ENCODE results near the gene ANXA5.
A peak's percentile ranks its signal among the peaks of the same experiment; 100 is the strongest.
"Not testable (repeated sequence)": the region's sequence is repeated elsewhere in the genome, so short reads cannot be mapped to it uniquely, and the experiment has no call there.

ANXA5 gene

GRCh38 chr4:121737846-121738554 is 41.2 kb upstream of the ANXA5 start:
- Histone ChIP-seq H3K4me1 (ENCODE audit: insufficient read depth, low read length) (no peaks in the 10 kb centered on the region), H3K36me3 (ENCODE audit: insufficient read depth, low read length) (no peaks in the 10 kb centered on the region), H3K9ac (ENCODE audit: low read depth, low read length) (no peak overlapping the region), H3K9me3 (ENCODE audit: insufficient read depth, low read length, severe bottlenecking) (no peaks in the 10 kb centered on the region), H3K4me2 (ENCODE audit: insufficient read depth, low read length) (no peak overlapping the region), H3K27ac (ENCODE audit: low read length) (no peak overlapping the region), H3K4me3 (ENCODE audit: low read depth in 1 of 2, low read length in 2 of 2) (no peak overlapping the region), H3K79me2 (ENCODE audit: insufficient read depth, low read length) (no peaks in the 10 kb centered on the region), H4K20me1 (ENCODE audit: insufficient read depth, low read length) (no peaks in the 10 kb centered on the region), H3K27me3 (ENCODE audit: insufficient read depth, low read length, poor library complexity) (no peaks in the 10 kb centered on the region), H2AFZ (ENCODE audit: low read depth, low read length) (no peak overlapping the region)
- TF ChIP-seq CTCF (IDR thresholded peaks at IDR 0.05; ENCODE audit: borderline replicate concordance, extremely low read depth, low read length, poor library complexity, severe bottlenecking) (no peak), EZH2 (IDR thresholded peaks at IDR 0.05; ENCODE audit: borderline replicate concordance, low read depth, low read length, severe bottlenecking) (no peak)
- ATAC-seq (ENCODE audit: insufficient read depth, low read depth) (no peak), DNase-seq (no peak)

GRCh38 chr4:121736735-121737351 is 40.1 kb upstream of the ANXA5 start:
- no peak for TF ChIP-seq EZH2 (IDR thresholded peaks at IDR 0.05; ENCODE audit: borderline replicate concordance, low read depth, low read length, severe bottlenecking)
- peak; percentile 56 for TF ChIP-seq CTCF (IDR thresholded peaks at IDR 0.05; ENCODE audit: borderline replicate concordance, extremely low read depth, low read length, poor library complexity, severe bottlenecking)
- H4K20me1 ChIP-seq (ENCODE audit: insufficient read depth, low read length): no peaks in the 10 kb centered on the region
- no peaks in the 10 kb centered on the region for H3K9me3 ChIP-seq (ENCODE audit: insufficient read depth, low read length, severe bottlenecking)
- no peaks in the 10 kb centered on the region for H3K27me3 ChIP-seq (ENCODE audit: insufficient read depth, low read length, poor library complexity)
- H3K27ac ChIP-seq (ENCODE audit: low read length): no peak overlapping the region
- H3K9ac ChIP-seq (ENCODE audit: low read depth, low read length): no peak overlapping the region
- no peak overlapping the region for H3K4me3 ChIP-seq (ENCODE audit: low read depth in 1 of 2, low read length in 2 of 2)
- no peak overlapping the region for H3K4me2 ChIP-seq (ENCODE audit: insufficient read depth, low read length)
- 0 out of 3 replicates have a peak, but pooled peaks have one; percentile 62 for ATAC-seq (ENCODE audit: insufficient read depth, low read depth)
- peak; percentile 12 for DNase-seq
- no peaks in the 10 kb centered on the region for H3K4me1 ChIP-seq (ENCODE audit: insufficient read depth, low read length)
- no peak overlapping the region for H2AFZ ChIP-seq (ENCODE audit: low read depth, low read length)
- no peaks in the 10 kb centered on the region for H3K36me3 ChIP-seq (ENCODE audit: insufficient read depth, low read length)
- no peaks in the 10 kb centered on the region for H3K79me2 ChIP-seq (ENCODE audit: insufficient read depth, low read length)

- H3K79me2 ChIP-seq (ENCODE audit: insufficient read depth, low read length): no peaks in the 10 kb centered on the region
Measured at GRCh38 chr4:121734571-121734970, 37.8 kb upstream of the ANXA5 start.

GRCh38 chr4:121733942-121734341 is 37.2 kb upstream of the ANXA5 start:
- no peak overlapping the region for H3K4me2 ChIP-seq (ENCODE audit: insufficient read depth, low read length)
- no peak overlapping the region for H3K4me3 ChIP-seq (ENCODE audit: low read depth in 1 of 2, low read length in 2 of 2)
- no peak overlapping the region for H3K9ac ChIP-seq (ENCODE audit: low read depth, low read length)
- H3K79me2 ChIP-seq (ENCODE audit: insufficient read depth, low read length): no peaks in the 10 kb centered on the region
- no peak overlapping the region for H2AFZ ChIP-seq (ENCODE audit: low read depth, low read length)
- H3K9me3 ChIP-seq (ENCODE audit: insufficient read depth, low read length, severe bottlenecking): no peaks in the 10 kb centered on the region
- no peaks in the 10 kb centered on the region for H3K36me3 ChIP-seq (ENCODE audit: insufficient read depth, low read length)
- TF ChIP-seq EZH2 (IDR thresholded peaks at IDR 0.05; ENCODE audit: borderline replicate concordance, low read depth, low read length, severe bottlenecking) (no peak), CTCF (IDR thresholded peaks at IDR 0.05; ENCODE audit: borderline replicate concordance, extremely low read depth, low read length, poor library complexity, severe bottlenecking) (no peak)
- no peaks in the 10 kb centered on the region for H3K27me3 ChIP-seq (ENCODE audit: insufficient read depth, low read length, poor library complexity)
- DNase-seq (no peak), ATAC-seq (ENCODE audit: insufficient read depth, low read depth) (no peak)
- no peak overlapping the region for H3K27ac ChIP-seq (ENCODE audit: low read length)
- H4K20me1 ChIP-seq (ENCODE audit: insufficient read depth, low read length): no peaks in the 10 kb centered on the region
- no peaks in the 10 kb centered on the region for H3K4me1 ChIP-seq (ENCODE audit: insufficient read depth, low read length)

More at GRCh38 chr4:121734571-121734970, 37.8 kb upstream of the ANXA5 start:
- no peak overlapping the region for H3K4me3 ChIP-seq (ENCODE audit: low read depth in 1 of 2, low read length in 2 of 2)
- H2AFZ ChIP-seq (ENCODE audit: low read depth, low read length): no peak overlapping the region
- no peaks in the 10 kb centered on the region for H3K27me3 ChIP-seq (ENCODE audit: insufficient read depth, low read length, poor library complexity)
- no peaks in the 10 kb centered on the region for H3K4me1 ChIP-seq (ENCODE audit: insufficient read depth, low read length)
- H3K9me3 ChIP-seq (ENCODE audit: insufficient read depth, low read length, severe bottlenecking): no peaks in the 10 kb centered on the region
- ATAC-seq (ENCODE audit: insufficient read depth, low read depth) (no peak), DNase-seq (no peak)
- H3K4me2 ChIP-seq (ENCODE audit: insufficient read depth, low read length): no peak overlapping the region
- H3K9ac ChIP-seq (ENCODE audit: low read depth, low read length): no peak overlapping the region
- H3K36me3 ChIP-seq (ENCODE audit: insufficient read depth, low read length): no peaks in the 10 kb centered on the region
- H3K27ac ChIP-seq (ENCODE audit: low read length): no peak overlapping the region
- no peaks in the 10 kb centered on the region for H4K20me1 ChIP-seq (ENCODE audit: insufficient read depth, low read length)
- no peak for TF ChIP-seq EZH2 (IDR thresholded peaks at IDR 0.05; ENCODE audit: borderline replicate concordance, low read depth, low read length, severe bottlenecking)

- H2AFZ ChIP-seq (ENCODE audit: low read depth, low read length); H3K9ac ChIP-seq (ENCODE audit: low read depth, low read length); H3K27ac ChIP-seq (ENCODE audit: low read length); H3K4me3 ChIP-seq (ENCODE audit: low read depth in 1 of 2, low read length in 2 of 2); ATAC-seq (ENCODE audit: insufficient read depth, low read depth); H3K4me2 ChIP-seq (ENCODE audit: insufficient read depth, low read length); DNase-seq; H4K20me1 ChIP-seq (ENCODE audit: insufficient read depth, low read length); H3K79me2 ChIP-seq (ENCODE audit: insufficient read depth, low read length); H3K4me1 ChIP-seq (ENCODE audit: insufficient read depth, low read length); H3K9me3 ChIP-seq (ENCODE audit: insufficient read depth, low read length, severe bottlenecking); H3K27me3 ChIP-seq (ENCODE audit: insufficient read depth, low read length, poor library complexity); H3K36me3 ChIP-seq (ENCODE audit: insufficient read depth, low read length): not testable (repeated sequence)
Measured at GRCh38 chr4:121729753-121730152, 33.0 kb upstream of the ANXA5 start.
